Measurements from ENCODE around the gene ST6GALNAC1. TPM values are rescaled to one million over a fixed set of nuclear protein-coding genes. Genes with fewer than 3 reads are reported as not detected.
A peak's percentile ranks its signal among the peaks of the same experiment; 100 is the strongest.
"Not testable (repeated sequence)": the region's sequence is repeated elsewhere in the genome, so short reads cannot be mapped to it uniquely, and the experiment has no call there.

Gene ST6GALNAC1
- total and polyA plus RNA-seq, 12 donors: 1.9 to 7.3 (median 3.5) TPM

DNA sequence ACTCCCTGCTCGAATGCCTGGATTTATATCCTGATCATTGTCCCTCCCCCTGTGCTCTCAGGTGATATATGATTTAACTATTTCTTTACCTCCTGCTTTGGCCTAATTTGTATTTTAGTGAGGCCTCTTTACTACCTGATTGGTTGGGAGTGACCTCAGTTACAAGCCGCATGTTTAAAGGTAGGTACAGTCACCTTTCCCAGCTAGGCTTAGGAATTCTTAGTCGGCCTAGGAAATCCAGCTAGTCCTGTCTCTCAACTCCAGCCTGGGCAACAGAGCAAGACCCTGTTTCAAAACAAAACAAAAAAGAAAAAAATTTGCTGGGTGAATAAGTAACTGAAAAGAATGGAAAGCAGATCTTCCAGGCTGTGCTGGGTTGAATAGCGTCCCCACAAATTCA, 31.1 kb downstream of the ST6GALNAC1 start:
- ATAC-seq (no peak), DNase-seq (no peak)
- WGBS, 2 donors: 84 to 86% methylated on average over 4 of the region's 4 CpGs
- Histone ChIP-seq H3K9me3 (peaks cover 0 to 5% (median 0%) of the 10 kb centered on the region in 11 donors), H3K27ac (no peak overlapping the region), H3K4me1 (no peaks in the 10 kb centered on the region), H3K4me3 (no peak overlapping the region), H3K36me3 (no peaks in the 10 kb centered on the region), H3K27me3 (no peaks in the 10 kb centered on the region)
- intact Hi-C loops (cut with DNase I): no loop called here
- TF ChIP-seq, protein P1, sequence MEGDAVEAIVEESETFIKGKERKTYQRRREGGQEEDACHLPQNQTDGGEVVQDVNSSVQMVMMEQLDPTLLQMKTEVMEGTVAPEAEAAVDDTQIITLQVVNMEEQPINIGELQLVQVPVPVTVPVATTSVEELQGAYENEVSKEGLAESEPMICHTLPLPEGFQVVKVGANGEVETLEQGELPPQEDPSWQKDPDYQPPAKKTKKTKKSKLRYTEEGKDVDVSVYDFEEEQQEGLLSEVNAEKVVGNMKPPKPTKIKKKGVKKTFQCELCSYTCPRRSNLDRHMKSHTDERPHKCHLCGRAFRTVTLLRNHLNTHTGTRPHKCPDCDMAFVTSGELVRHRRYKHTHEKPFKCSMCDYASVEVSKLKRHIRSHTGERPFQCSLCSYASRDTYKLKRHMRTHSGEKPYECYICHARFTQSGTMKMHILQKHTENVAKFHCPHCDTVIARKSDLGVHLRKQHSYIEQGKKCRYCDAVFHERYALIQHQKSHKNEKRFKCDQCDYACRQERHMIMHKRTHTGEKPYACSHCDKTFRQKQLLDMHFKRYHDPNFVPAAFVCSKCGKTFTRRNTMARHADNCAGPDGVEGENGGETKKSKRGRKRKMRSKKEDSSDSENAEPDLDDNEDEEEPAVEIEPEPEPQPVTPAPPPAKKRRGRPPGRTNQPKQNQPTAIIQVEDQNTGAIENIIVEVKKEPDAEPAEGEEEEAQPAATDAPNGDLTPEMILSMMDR (IDR thresholded peaks at IDR 0.05): no peak

DNA sequence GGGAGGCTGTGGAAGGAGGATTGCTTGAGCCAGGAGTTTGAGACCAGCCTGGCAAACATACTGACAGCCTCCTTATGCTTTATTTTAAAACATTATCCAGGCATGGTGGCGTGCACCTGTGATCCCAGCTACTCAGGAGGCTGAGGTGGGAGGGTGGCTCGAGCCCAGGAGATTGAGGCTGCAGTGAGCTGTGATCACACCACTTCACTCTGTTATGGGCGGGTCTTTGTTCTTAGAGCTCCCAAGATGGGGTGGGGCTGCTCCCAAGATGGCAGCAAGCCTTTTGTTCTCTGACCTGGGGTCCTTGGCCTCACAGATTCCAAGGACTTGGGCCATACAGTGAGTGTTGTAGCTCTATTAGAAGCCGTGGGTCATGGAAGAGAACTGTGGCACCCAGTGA, 31.8 kb downstream of the ST6GALNAC1 start:
- H3K27me3 ChIP-seq: no peaks in the 10 kb centered on the region
- no peak overlapping the region for H3K4me3 ChIP-seq
- H3K9me3 ChIP-seq: peaks cover 0 to 5% (median 0%) of the 10 kb centered on the region in 11 donors
- no peaks in the 10 kb centered on the region for H3K4me1 ChIP-seq
- no peaks in the 10 kb centered on the region for H3K36me3 ChIP-seq
- ATAC-seq (no peak), DNase-seq (no peak)
- WGBS, 2 donors: 85 to 95% methylated on average over 4 of the region's 4 CpGs
- no peak overlapping the region for H3K27ac ChIP-seq
- TF ChIP-seq, protein P1 (IDR thresholded peaks at IDR 0.05): no peak
- intact Hi-C loops (cut with DNase I): no loop called here

DNA sequence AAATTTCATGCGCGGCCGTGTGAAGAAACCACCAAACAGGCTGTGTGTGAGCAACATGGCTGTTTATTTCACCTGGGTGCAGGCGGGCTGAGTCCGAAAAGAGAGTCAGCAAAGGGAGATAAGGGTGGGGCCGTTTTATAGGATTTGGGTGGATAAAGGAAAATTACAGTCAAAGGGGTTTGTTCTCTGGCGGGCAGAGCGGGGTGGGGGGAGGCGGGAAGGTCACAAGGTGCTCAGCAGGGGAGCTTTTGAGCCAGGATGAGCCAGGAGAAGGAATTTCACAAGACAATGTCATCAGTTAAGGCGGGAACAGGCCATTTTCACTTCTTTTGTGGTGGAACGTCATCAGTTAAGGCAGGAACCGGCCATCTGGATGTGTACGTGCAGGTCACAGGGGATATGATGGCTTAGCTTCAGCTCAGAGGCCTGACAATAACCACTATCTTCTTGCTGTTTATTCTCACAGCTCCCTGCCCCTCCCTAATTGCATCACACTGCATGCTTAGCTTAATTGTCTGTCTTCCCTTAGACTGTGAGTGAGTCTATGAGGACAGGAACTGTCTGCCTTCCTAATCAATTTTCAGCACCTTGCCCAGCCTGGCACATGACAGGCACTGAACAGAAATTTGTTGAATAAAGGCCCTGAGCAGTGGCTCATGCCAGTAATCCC, 32.3 kb downstream of the ST6GALNAC1 start:
- 70 to 71% methylated on average over 13 of the region's 13 CpGs for WGBS, 2 donors

GRCh38 chr17:76606685-76607084, 36.9 kb downstream of the ST6GALNAC1 start:
- DNase-seq; H3K4me3 ChIP-seq; H3K27me3 ChIP-seq; ATAC-seq; H3K27ac ChIP-seq; H3K36me3 ChIP-seq; H3K9me3 ChIP-seq; H3K4me1 ChIP-seq; intact Hi-C loops (cut with DNase I): not testable (repeated sequence)
- 80 to 83% methylated on average over 1 of the region's 1 CpG for WGBS, 2 donors

More for the DNA sequence above, 32.3 kb downstream of the ST6GALNAC1 start:
- H3K27me3 ChIP-seq; H3K4me3 ChIP-seq; intact Hi-C loops (cut with DNase I); H3K9me3 ChIP-seq; DNase-seq; ATAC-seq; H3K27ac ChIP-seq; H3K4me1 ChIP-seq; H3K36me3 ChIP-seq: not testable (repeated sequence)

DNA sequence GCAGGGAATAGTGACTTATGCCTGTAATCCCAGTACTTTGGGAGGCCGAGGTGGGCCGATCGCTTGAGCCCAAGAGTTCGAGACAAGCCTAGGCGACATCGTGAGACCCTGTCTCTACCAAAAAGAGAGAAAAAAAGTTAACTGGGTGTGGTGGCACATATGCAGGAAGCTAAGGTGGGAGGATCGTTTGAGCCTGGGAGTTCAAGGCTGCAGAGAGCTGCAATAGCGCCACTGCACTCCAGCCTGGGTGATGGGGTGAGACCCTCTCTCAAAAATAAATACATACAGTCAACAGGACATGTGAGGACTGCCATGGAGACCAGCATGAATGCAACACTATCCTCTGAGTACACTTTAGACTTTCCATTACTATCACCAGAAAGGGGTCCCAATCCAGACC, 42.5 kb downstream of the ST6GALNAC1 start:
- no peaks in the 10 kb centered on the region for H3K36me3 ChIP-seq
- no peak for ATAC-seq
- TF ChIP-seq, protein P1 (IDR thresholded peaks at IDR 0.05): no peak

More for the DNA sequence above, 42.5 kb downstream of the ST6GALNAC1 start:
- no peak for DNase-seq
- no peaks in the 10 kb centered on the region for H3K9me3 ChIP-seq
- no peak overlapping the region for H3K4me3 ChIP-seq
- H3K4me1 ChIP-seq: peaks cover 0 to 43% (median 18%) of the 10 kb centered on the region in 9 donors
- peaks cover 0 to 5% (median 0%) of the 10 kb centered on the region in 7 donors for H3K27me3 ChIP-seq
- peak overlapping the region in 2 of 10 donors; percentile 1 to 18 for H3K27ac ChIP-seq
- intact Hi-C loops (cut with DNase I): no loop called here
- WGBS, 2 donors: 81 to 86% methylated on average over 8 of the region's 8 CpGs

Measured in heart right ventricle (tissue), 16 donors.